Endothelial cell of hepatic sinusoid (primary cell): ENCODE data around the gene RAB8A.

ENCODE experiments used
- in situ Hi-C: cut with HindIII; loops from 2 replicates; pipeline ENCODE4 v1.10.0; 2017; ENCODE audit warnings: low sequenced_read_pairs

RAB8A gene

DNA sequence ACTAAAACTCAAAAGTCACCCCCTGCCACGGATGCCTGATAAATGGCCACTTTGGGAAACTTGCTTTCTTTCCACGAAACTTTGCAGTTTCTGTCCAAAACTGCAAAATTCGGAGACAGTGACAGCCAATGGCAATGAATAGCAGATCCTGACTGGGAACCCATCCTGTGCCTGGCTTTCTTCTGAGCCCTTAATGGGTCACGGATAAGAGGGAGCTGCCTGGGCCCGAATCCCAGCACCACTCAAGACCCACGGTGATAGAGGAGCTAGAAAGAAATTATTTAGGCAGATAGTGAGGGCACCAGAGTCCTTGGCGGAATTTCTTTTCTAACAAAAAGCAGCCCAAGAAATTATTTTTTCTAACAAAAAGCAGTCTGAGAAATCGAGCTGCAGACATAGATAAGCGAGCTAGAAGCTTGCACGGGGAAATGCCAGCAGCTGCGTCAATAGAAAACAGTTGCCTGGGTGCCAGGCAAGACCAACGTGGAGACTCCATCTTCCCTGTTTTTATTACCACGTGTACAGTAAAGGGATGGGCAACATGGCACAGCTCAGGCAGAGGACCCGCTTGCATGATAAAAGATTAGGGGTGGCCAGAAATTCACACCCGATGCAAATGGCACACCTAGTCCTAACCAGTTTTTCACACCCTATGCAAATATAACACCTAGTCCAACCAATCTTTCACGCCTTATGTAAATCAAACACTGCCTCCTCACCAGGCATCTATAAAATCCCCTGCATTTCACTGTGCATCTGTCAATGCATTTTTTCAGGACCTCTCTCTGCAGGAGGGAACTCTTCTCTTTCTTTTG is 24.7 kb downstream of the RAB8A start:
- in situ Hi-C loops: no loop called here

GRCh38 chr19:16139752-16140151 is 28.1 kb downstream of the RAB8A start:
- in situ Hi-C loops: no loop called here

GRCh38 chr19:16141043-16141442 is 29.4 kb downstream of the RAB8A start:
- in situ Hi-C loops: no loop called here

DNA sequence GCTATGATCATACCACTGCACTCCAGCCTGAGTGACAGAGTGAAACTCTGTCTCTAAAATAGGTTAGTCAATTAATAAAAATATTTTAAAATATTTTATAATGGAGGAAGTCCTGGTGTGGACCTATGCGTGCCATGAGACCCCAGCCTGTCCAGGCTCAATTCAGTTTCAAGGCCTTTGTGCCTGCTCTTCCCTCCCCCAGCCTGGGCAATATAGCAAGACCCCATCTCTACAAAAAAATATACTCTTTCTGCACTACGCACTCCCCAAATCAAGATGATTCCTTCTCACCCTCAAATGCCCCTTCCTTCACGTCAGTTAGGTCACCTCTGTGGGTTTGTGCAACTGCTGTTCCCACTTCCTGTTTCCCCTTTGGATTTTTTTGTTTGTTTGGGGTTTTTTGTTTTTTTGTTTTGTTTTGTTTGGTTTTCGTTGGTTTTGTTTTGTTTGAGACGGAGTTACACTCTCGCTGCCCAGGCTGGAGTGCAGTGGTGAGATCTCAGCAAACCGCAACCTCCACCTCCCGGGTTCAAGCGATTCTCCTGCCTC is 30.4 kb downstream of the RAB8A start:
- in situ Hi-C loops: no loop called here

- in situ Hi-C loops: no loop called here
These were observed 31.9 kb downstream of the RAB8A start, which contains the start of gene HSH2D for GRCh38 chr19:16143399-16144215. Gene HSH2D, plus strand, starts transcription at chr19:16143685. Its CDS starts 5,066 bp downstream, at chr19:16148751.

- in situ Hi-C loops: no loop called here
These were observed 32.5 kb downstream of the RAB8A start for GRCh38 chr19:16144216-16144581.

DNA sequence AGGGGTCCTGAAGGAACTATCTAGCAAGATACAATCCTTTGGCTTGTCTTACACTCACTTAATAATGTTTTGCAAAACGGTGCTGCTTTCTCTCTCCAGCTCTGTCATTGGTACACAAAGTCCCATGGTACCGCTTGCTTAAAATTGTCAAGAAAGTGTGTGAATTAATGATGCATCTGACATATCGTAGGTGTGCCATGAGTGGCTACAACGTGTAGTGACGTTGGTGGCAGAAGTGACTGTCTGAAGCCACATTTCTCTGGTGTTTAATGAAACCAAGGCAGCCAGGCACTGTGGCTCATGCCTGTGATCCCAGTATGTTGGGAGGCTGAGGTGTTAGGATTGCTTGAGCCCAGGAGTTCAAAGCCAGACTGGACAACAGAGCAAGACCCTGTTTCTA is 34.4 kb downstream of the RAB8A start:
- in situ Hi-C loops: no loop called here

GRCh38 chr19:16148443-16149229 is 36.9 kb downstream of the RAB8A start:
- in situ Hi-C loops: no loop called here

DNA sequence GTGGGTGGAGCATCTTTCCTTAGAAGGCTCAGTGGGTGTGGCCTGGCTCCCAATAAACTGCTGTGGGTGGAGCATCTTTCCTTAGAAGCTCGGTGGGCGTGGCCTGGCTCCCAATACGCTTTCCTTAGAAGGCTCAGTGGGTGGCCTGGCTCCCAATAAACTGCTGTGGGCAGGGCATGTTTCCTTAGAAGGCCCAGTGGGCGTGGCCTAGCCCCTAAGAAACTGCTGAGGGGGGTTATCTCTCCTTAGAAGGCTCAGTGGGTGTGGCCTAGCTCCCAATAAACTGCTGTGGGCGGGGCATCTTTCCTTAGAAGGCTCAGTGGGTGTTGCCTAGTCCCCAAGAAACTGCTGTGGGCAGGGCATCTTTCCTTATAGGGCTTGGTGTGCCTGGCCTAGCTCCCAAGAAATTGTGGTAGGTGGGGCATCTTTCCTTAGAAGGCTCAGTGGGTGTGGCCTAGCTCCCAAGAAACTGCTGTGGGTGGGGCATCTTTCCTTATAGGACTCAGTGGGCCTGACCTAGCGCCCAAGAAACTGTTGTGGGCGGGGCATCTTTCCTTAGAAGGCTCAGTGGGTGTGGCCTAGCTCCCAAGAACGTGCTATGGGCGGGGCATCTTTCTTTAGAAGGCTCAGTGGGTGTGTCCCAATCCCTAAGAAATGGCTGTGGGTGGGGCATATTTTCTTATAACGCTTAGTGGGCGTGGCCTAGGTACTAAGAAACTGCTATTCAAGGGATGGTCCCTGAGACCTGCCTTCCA is 42.1 kb downstream of the RAB8A start:
- in situ Hi-C loops: no loop called here

DNA sequence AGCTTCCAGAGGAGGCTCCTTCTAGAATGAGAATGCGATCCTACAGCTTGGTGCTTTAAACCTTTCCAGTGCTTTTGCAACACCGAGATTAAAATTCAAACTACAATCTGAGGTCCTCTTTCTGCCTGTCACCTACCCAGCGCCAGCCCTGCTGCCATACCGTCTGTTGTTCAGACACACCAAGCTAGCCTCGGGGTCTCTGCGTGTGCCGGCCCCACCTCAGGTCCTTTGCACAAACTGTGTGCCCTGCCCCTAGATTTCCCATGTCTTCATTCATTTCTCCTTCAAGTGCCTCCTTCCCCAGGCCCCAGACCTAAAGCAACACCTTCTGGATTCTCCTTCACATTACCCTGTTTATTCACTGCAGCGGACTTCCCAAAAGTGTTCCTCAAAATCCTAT is 42.9 kb downstream of the RAB8A start:
- in situ Hi-C loops: no loop called here

- in situ Hi-C loops: no loop called here
These were observed 43.4 kb downstream of the RAB8A start for GRCh38 chr19:16155128-16155527.

- in situ Hi-C loops: no loop called here
These were observed 45.2 kb downstream of the RAB8A start for GRCh38 chr19:16156904-16157303.

DNA sequence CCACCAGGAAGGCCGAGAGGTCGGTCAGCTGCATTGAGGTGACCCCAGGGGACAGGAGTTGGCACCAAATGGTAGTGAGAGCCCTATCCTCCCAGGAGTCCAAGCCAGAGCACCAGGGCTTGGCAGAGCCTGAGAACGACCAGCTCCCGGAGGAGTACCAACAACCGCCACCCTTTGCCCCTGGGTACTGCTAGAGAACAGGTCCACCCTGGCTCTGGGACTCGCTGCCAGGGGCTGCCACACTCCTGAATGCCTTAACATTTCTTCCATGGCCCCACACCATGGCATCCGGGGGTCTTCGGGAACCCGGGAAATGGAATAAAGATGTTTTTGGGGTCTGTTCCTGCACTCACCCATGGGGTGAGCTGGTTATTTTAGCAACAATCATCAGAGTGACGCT is 45.9 kb downstream of the RAB8A start:
- in situ Hi-C loops: no loop called here

- in situ Hi-C loops: no loop called here
These were observed 48.0 kb downstream of the RAB8A start for GRCh38 chr19:16159655-16160054.

GRCh38 chr19:16160445-16160942 is 48.8 kb downstream of the RAB8A start:
- in situ Hi-C loops: no loop called here

- in situ Hi-C loops: no loop called here
These were observed 49.4 kb downstream of the RAB8A start for GRCh38 chr19:16160943-16161560.

- in situ Hi-C loops: no loop called here
These were observed 50.2 kb downstream of the RAB8A start for GRCh38 chr19:16161840-16162239.

GRCh38 chr19:16164222-16164890 is 52.7 kb downstream of the RAB8A start:
- in situ Hi-C loops: no loop called here

- in situ Hi-C loops: no loop called here
These were observed 54.7 kb downstream of the RAB8A start for GRCh38 chr19:16166417-16166816.
